ENCODE results near the gene KRT1.

The KRT1 gene

GRCh38 chr12:52631676-52632459, 48.3 kb downstream of the KRT1 start:
- DNase-seq, result no peak

- no peak for DNase-seq
These were observed 48.9 kb downstream of the KRT1 start for GRCh38 chr12:52631264-52631663.

GRCh38 chr12:52630599-52631200, 49.5 kb downstream of the KRT1 start:
- DNase-seq, result no peak

- peak in 1 of 2 donors; percentile 22 for DNase-seq
These were observed 50.2 kb downstream of the KRT1 start for GRCh38 chr12:52630008-52630500.

- peak; percentile 8 to 32 for DNase-seq
These were observed 50.8 kb downstream of the KRT1 start for GRCh38 chr12:52629281-52630007.

GRCh38 chr12:52628841-52629240, 51.4 kb downstream of the KRT1 start:
- DNase-seq, result no peak

- DNase-seq, result no peak
These were observed 52.1 kb downstream of the KRT1 start for GRCh38 chr12:52628111-52628507.

GRCh38 chr12:52627395-52628110, 52.7 kb downstream of the KRT1 start:
- no peak for DNase-seq
